ENCODE results near the gene FBXL7.

The FBXL7 gene

DNA sequence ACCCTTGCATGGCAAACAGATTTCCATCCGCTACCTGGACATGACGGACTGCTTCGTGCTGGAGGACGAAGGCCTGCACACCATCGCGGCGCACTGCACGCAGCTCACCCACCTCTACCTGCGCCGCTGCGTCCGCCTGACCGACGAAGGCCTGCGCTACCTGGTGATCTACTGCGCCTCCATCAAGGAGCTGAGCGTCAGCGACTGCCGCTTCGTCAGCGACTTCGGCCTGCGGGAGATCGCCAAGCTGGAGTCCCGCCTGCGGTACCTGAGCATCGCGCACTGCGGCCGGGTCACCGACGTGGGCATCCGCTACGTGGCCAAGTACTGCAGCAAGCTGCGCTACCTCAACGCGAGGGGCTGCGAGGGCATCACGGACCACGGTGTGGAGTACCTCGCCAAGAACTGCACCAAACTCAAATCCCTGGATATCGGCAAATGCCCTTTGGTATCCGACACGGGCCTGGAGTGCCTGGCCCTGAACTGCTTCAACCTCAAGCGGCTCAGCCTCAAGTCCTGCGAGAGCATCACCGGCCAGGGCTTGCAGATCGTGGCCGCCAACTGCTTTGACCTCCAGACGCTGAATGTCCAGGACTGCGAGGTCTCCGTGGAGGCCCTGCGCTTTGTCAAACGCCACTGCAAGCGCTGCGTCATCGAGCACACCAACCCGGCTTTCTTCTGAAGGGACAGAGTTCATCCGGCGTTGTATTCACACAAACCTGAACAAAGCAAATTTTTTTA is 436.7 kb downstream of the FBXL7 start:
- no peak overlapping the region for H3K4me3 ChIP-seq (ENCODE audit: low read depth in 1 of 2, low read length in 2 of 2)
- no peaks in the 10 kb centered on the region for H3K9me3 ChIP-seq (ENCODE audit: low read length)
- H3K27me3 ChIP-seq (ENCODE audit: control insufficient read depth in 1 of 2, insufficient read depth in 2 of 2, low read length in 2 of 2): no peaks in the 10 kb centered on the region
- peaks cover 13% of the 10 kb centered on the region for H3K36me3 ChIP-seq (ENCODE audit: insufficient read depth, low read length)
- no peak overlapping the region for H3K27ac ChIP-seq (ENCODE audit: low read depth, low read length)
- H3K9ac ChIP-seq (ENCODE audit: low read length): no peak overlapping the region
- H3K4me1 ChIP-seq (ENCODE audit: insufficient read depth, low read length): no peaks in the 10 kb centered on the region

- H3K9ac ChIP-seq (ENCODE audit: low read length): no peak overlapping the region
- H3K36me3 ChIP-seq (ENCODE audit: insufficient read depth, low read length): peaks cover 13% of the 10 kb centered on the region
- no peaks in the 10 kb centered on the region for H3K4me1 ChIP-seq (ENCODE audit: insufficient read depth, low read length)
- H3K9me3 ChIP-seq (ENCODE audit: low read length): no peaks in the 10 kb centered on the region
- H3K27me3 ChIP-seq (ENCODE audit: control insufficient read depth in 1 of 2, insufficient read depth in 2 of 2, low read length in 2 of 2): no peaks in the 10 kb centered on the region
- no peak overlapping the region for H3K4me3 ChIP-seq (ENCODE audit: low read depth in 1 of 2, low read length in 2 of 2)
- H3K27ac ChIP-seq (ENCODE audit: low read depth, low read length): no peak overlapping the region
These were observed 437.7 kb downstream of the FBXL7 start for GRCh38 chr5:15937708-15938107.

GRCh38 chr5:15938186-15938585 is 438.2 kb downstream of the FBXL7 start:
- H3K9ac ChIP-seq (ENCODE audit: low read length): no peak overlapping the region

DNA sequence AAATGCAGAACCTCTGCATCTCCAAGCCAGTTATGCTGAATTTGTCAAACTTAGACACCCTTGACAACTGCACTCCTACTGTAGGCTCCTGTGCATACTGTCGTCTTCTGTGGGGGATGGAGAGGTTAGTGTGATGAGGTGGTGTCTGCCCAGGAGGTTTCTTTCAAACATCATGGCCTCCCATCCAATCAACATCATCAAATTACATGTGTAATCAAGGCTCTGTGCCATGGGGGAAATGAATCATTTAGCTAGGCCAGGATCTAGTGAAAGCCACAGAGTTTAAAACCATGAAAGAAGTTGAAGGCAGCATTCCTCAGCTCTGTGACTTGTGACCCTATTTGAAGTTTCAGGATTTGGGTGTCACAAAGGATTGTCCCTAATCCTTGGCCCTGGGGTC is 439.0 kb downstream of the FBXL7 start:
- H3K4me3 ChIP-seq (ENCODE audit: low read depth in 1 of 2, low read length in 2 of 2): no peak overlapping the region

More at GRCh38 chr5:15938186-15938585, 438.2 kb downstream of the FBXL7 start:
- Histone ChIP-seq H3K27ac (ENCODE audit: low read depth, low read length) (no peak overlapping the region), H3K9me3 (ENCODE audit: low read length) (no peaks in the 10 kb centered on the region), H3K4me1 (ENCODE audit: insufficient read depth, low read length) (no peaks in the 10 kb centered on the region), H3K27me3 (ENCODE audit: control insufficient read depth in 1 of 2, insufficient read depth in 2 of 2, low read length in 2 of 2) (no peaks in the 10 kb centered on the region), H3K36me3 (ENCODE audit: insufficient read depth, low read length) (peaks cover 13% of the 10 kb centered on the region), H3K4me3 (ENCODE audit: low read depth in 1 of 2, low read length in 2 of 2) (no peak overlapping the region)

DNA sequence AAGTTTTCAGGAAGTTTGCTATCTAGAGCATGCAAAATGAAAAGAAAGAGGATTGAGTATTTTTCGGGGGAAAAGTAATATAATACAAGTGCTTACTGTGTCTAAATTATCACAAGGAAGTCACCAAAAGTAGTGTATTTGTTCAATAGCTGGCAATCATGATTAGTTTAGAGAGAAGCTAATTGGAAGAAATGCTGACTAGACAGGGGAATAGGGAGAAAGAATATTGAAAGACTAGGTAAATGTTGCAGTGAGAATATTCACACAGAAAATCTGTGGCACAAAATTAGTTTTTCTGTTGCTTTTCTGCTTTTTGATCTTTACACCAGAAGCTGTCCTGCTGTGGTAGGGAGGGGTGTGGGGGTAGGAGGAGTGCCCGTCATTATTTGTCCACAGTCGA is 440.9 kb downstream of the FBXL7 start:
- no peaks in the 10 kb centered on the region for H3K9me3 ChIP-seq (ENCODE audit: low read length)
- no peaks in the 10 kb centered on the region for H3K4me1 ChIP-seq (ENCODE audit: insufficient read depth, low read length)
- no peak overlapping the region for H3K4me3 ChIP-seq (ENCODE audit: low read depth in 1 of 2, low read length in 2 of 2)
- peaks cover 13% of the 10 kb centered on the region for H3K36me3 ChIP-seq (ENCODE audit: insufficient read depth, low read length)
- H3K27me3 ChIP-seq (ENCODE audit: control insufficient read depth in 1 of 2, insufficient read depth in 2 of 2, low read length in 2 of 2): no peaks in the 10 kb centered on the region
- H3K27ac ChIP-seq (ENCODE audit: low read depth, low read length): no peak overlapping the region
- H3K9ac ChIP-seq (ENCODE audit: low read length): no peak overlapping the region

More for the DNA sequence above, 439.0 kb downstream of the FBXL7 start:
- H3K4me1 ChIP-seq (ENCODE audit: insufficient read depth, low read length): no peaks in the 10 kb centered on the region
- peaks cover 13% of the 10 kb centered on the region for H3K36me3 ChIP-seq (ENCODE audit: insufficient read depth, low read length)
- H3K27me3 ChIP-seq (ENCODE audit: control insufficient read depth in 1 of 2, insufficient read depth in 2 of 2, low read length in 2 of 2): no peaks in the 10 kb centered on the region
- H3K9me3 ChIP-seq (ENCODE audit: low read length): no peaks in the 10 kb centered on the region
- H3K9ac ChIP-seq (ENCODE audit: low read length): no peak overlapping the region
- no peak overlapping the region for H3K27ac ChIP-seq (ENCODE audit: low read depth, low read length)

DNA sequence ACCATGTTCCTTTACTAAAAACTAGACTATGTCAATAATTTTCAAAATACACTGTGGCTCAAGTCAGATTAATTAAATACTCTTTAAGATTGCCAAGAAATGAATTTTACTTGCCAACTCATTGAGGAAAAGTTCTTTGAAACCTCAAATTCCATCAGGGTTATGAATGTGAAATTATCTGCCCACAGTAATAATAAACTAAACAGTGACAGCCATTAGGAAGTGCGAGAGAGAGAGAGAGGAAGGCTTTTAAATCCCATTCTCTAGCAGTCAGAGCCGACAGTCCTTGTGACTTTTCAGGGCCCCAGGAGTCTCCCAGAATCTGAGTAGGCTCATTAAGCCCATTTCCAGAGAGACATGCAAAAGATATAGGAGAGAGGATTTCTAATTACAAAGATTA is 443.5 kb downstream of the FBXL7 start:
- Histone ChIP-seq H3K4me1 (ENCODE audit: insufficient read depth, low read length) (no peaks in the 10 kb centered on the region), H3K4me3 (ENCODE audit: low read depth in 1 of 2, low read length in 2 of 2) (no peak overlapping the region), H3K36me3 (ENCODE audit: insufficient read depth, low read length) (no peaks in the 10 kb centered on the region), H3K9me3 (ENCODE audit: low read length) (no peaks in the 10 kb centered on the region), H3K27me3 (ENCODE audit: control insufficient read depth in 1 of 2, insufficient read depth in 2 of 2, low read length in 2 of 2) (no peaks in the 10 kb centered on the region), H3K27ac (ENCODE audit: low read depth, low read length) (no peak overlapping the region), H3K9ac (ENCODE audit: low read length) (no peak overlapping the region)

DNA sequence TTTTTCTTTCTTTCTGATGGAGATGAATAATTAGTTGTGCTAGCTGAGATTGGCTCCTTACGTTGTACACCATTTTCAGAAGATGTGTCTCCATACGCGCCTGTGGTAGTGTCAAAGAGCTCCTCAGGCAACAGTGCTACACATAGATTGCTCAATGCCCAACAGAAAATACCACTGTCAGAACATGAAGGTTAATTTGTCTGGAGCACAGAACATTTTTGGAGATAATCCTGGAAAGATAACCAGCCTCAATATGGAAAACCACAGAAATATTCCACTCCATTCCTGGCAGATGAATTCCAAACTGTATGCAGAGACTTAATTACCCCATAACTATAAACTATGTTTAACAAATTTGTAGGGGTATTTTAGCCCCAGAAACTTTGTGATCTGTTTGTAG is 446.0 kb downstream of the FBXL7 start:
- no peaks in the 10 kb centered on the region for H3K9me3 ChIP-seq (ENCODE audit: low read length)
- no peak overlapping the region for H3K9ac ChIP-seq (ENCODE audit: low read length)
- H3K36me3 ChIP-seq (ENCODE audit: insufficient read depth, low read length): peaks cover 6% of the 10 kb centered on the region
- H3K27ac ChIP-seq (ENCODE audit: low read depth, low read length): no peak overlapping the region
- H3K27me3 ChIP-seq (ENCODE audit: control insufficient read depth in 1 of 2, insufficient read depth in 2 of 2, low read length in 2 of 2): no peaks in the 10 kb centered on the region
- H3K4me3 ChIP-seq (ENCODE audit: low read depth in 1 of 2, low read length in 2 of 2): no peak overlapping the region
- no peaks in the 10 kb centered on the region for H3K4me1 ChIP-seq (ENCODE audit: insufficient read depth, low read length)

- Histone ChIP-seq H3K27me3 (ENCODE audit: control insufficient read depth in 1 of 2, insufficient read depth in 2 of 2, low read length in 2 of 2) (no peaks in the 10 kb centered on the region), H3K4me1 (ENCODE audit: insufficient read depth, low read length) (no peaks in the 10 kb centered on the region), H3K36me3 (ENCODE audit: insufficient read depth, low read length) (peaks cover 6% of the 10 kb centered on the region), H3K9ac (ENCODE audit: low read length) (no peak overlapping the region), H3K9me3 (ENCODE audit: low read length) (no peaks in the 10 kb centered on the region), H3K27ac (ENCODE audit: low read depth, low read length) (no peak overlapping the region), H3K4me3 (ENCODE audit: low read depth in 1 of 2, low read length in 2 of 2) (no peak overlapping the region)
These were observed 448.2 kb downstream of the FBXL7 start for GRCh38 chr5:15948190-15948589.

DNA sequence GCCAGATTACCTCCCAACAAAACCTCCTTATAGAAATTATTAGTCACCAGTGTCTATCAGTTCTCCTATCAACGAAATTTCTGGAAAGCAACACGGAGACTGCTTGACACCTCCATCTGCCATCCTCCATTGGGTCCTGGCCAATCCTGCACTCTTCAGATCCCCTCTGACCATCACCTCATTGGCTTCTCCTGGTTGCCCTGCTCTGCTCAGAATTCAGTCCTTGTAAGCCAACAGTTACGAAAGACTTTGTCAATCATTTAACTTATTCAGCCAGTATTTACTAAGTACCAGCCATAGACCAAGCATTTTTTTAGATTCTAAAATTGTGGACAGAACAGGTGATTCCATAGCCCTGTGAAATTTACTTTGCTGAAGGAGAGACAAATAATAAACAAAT is 451.1 kb downstream of the FBXL7 start:
- Histone ChIP-seq H3K4me1 (ENCODE audit: insufficient read depth, low read length) (no peaks in the 10 kb centered on the region), H3K4me3 (ENCODE audit: low read depth in 1 of 2, low read length in 2 of 2) (no peak overlapping the region), H3K27ac (ENCODE audit: low read depth, low read length) (no peak overlapping the region), H3K36me3 (ENCODE audit: insufficient read depth, low read length) (peaks cover 6% of the 10 kb centered on the region), H3K27me3 (ENCODE audit: control insufficient read depth in 1 of 2, insufficient read depth in 2 of 2, low read length in 2 of 2) (no peaks in the 10 kb centered on the region), H3K9ac (ENCODE audit: low read length) (no peak overlapping the region), H3K9me3 (ENCODE audit: low read length) (no peaks in the 10 kb centered on the region)

GRCh38 chr5:15951550-15951949 is 451.6 kb downstream of the FBXL7 start:
- H3K36me3 ChIP-seq (ENCODE audit: insufficient read depth, low read length): peaks cover 6% of the 10 kb centered on the region
- H3K9ac ChIP-seq (ENCODE audit: low read length): no peak overlapping the region
- H3K4me3 ChIP-seq (ENCODE audit: low read depth in 1 of 2, low read length in 2 of 2): no peak overlapping the region
- no peak overlapping the region for H3K27ac ChIP-seq (ENCODE audit: low read depth, low read length)
- no peaks in the 10 kb centered on the region for H3K4me1 ChIP-seq (ENCODE audit: insufficient read depth, low read length)
- H3K27me3 ChIP-seq (ENCODE audit: control insufficient read depth in 1 of 2, insufficient read depth in 2 of 2, low read length in 2 of 2): no peaks in the 10 kb centered on the region
- H3K9me3 ChIP-seq (ENCODE audit: low read length): no peaks in the 10 kb centered on the region

DNA sequence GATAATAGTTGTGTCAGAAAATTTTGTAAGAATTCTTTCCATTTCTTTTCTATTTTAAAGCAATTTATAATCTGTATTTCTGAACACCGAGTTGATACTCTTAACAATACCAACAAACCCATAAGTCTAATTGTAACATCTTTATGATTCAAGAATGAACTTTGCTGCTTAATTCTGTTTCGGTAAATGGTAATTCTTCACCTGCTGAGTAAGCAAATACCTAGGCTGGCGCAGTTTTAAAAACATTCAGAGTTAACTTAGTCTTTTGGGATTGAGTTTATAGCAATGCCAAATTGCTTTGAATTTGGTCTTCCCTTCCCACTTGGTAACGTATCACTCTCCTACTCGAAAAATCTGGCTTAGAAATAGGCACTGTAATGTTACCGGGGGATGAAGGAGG is 456.6 kb downstream of the FBXL7 start:
- Histone ChIP-seq H3K4me1 (ENCODE audit: insufficient read depth, low read length) (no peaks in the 10 kb centered on the region), H3K36me3 (ENCODE audit: insufficient read depth, low read length) (no peaks in the 10 kb centered on the region), H3K27ac (ENCODE audit: low read depth, low read length) (no peak overlapping the region), H3K4me3 (ENCODE audit: low read depth in 1 of 2, low read length in 2 of 2) (no peak overlapping the region), H3K9me3 (ENCODE audit: low read length) (no peaks in the 10 kb centered on the region), H3K9ac (ENCODE audit: low read length) (no peak overlapping the region), H3K27me3 (ENCODE audit: control insufficient read depth in 1 of 2, insufficient read depth in 2 of 2, low read length in 2 of 2) (no peaks in the 10 kb centered on the region)

DNA sequence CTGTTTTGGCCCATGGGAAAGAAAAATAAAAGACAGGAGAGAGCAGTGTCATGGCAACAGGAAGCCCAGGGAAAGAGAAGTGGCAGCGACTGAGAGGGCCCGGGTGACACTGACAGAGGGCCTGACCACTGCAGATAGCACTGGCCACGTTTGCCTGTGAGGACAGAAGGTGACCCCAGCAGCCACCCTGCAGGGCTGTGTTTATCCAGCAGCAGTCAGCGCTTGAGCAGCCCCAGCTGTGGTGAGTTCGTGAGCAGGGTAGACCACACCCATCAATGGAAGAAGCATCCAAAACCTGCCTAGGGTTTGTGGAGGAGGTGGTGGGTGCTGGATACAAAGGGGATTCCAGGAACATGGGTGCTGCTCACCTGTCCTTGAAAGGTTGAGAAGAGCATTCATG is 457.1 kb downstream of the FBXL7 start:
- Histone ChIP-seq H3K27me3 (ENCODE audit: control insufficient read depth in 1 of 2, insufficient read depth in 2 of 2, low read length in 2 of 2) (no peaks in the 10 kb centered on the region), H3K4me1 (ENCODE audit: insufficient read depth, low read length) (no peaks in the 10 kb centered on the region), H3K27ac (ENCODE audit: low read depth, low read length) (no peak overlapping the region), H3K4me3 (ENCODE audit: low read depth in 1 of 2, low read length in 2 of 2) (no peak overlapping the region), H3K9me3 (ENCODE audit: low read length) (no peaks in the 10 kb centered on the region), H3K36me3 (ENCODE audit: insufficient read depth, low read length) (no peaks in the 10 kb centered on the region), H3K9ac (ENCODE audit: low read length) (no peak overlapping the region)
